GM23338 (cell line): Measurements from ENCODE around the gene EVI5L. TPM values are rescaled to one million over a fixed set of nuclear protein-coding genes. Genes with fewer than 3 reads are reported as not detected.

Source experiments
- ATAC-seq: fragments of 200-7000 bp; cut with Tn5 transposase; 3 replicates; pipeline ENCODE4 v1.9.1; 2020
- DNase-seq: peaks from one replicate; pipeline ENCODE4 v3.0.0-alpha.2; 2015; ENCODE audit warnings: low spot score
- H2AFZ ChIP-seq: fragments of 200-600 bp; sonication (generic); 2 replicates; pipeline ENCODE4 v1.8.0; 2016; ENCODE audit warnings: antibody characterized with exemption, mild to moderate bottlenecking, moderate library complexity
- H3F3A ChIP-seq: fragments of 200-600 bp; sonication (generic); replicated peaks from 2 replicates; pipeline ENCODE4 v1.8.0; 2017; ENCODE audit warnings: antibody characterized with exemption, mixed run types, low read depth
- H3K27ac ChIP-seq: fragments of 200-600 bp; sonication (generic); 2 replicates; pipeline ENCODE4 v1.6.1; 2016; ENCODE audit warnings: low read depth
- H3K27me3 ChIP-seq: fragments of 200-600 bp; sonication (generic); 2 replicates; pipeline ENCODE4 v1.8.0; 2016; ENCODE audit warnings: mild to moderate bottlenecking, mixed run types, moderate library complexity; ENCODE audit not compliant: insufficient read depth
- H3K36me3 ChIP-seq: fragments of 200-600 bp; sonication (generic); 2 replicates; pipeline ENCODE4 v1.8.0; 2016; ENCODE audit warnings: mild to moderate bottlenecking; ENCODE audit not compliant: insufficient read depth
- H3K4me1 ChIP-seq: fragments of 200-600 bp; sonication (generic); 2 replicates; pipeline ENCODE4 v1.8.0; 2016; ENCODE audit warnings: mild to moderate bottlenecking, moderate library complexity; ENCODE audit not compliant: insufficient read depth
- H3K4me2 ChIP-seq: fragments of 200-600 bp; sonication (generic); 2 replicates; pipeline ENCODE4 v1.7.1; 2017; ENCODE audit warnings: mixed run types
- H3K4me3 ChIP-seq: fragments of 200-600 bp; sonication (generic); 2 replicates; pipeline ENCODE4 v1.6.1; 2016; ENCODE audit warnings: mixed run types
- H3K79me2 ChIP-seq: fragments of 200-600 bp; sonication (generic); replicated peaks from 2 replicates; pipeline ENCODE4 v1.8.0; 2017; ENCODE audit warnings: mild to moderate bottlenecking; ENCODE audit not compliant: insufficient read depth
- H3K9me2 ChIP-seq: fragments of 200-600 bp; sonication (generic); 2 replicates; pipeline ENCODE4 v1.8.0; 2017; ENCODE audit not compliant: insufficient read depth
- H4K20me1 ChIP-seq: fragments of 200-600 bp; sonication (generic); replicated peaks from 2 replicates; pipeline ENCODE4 v1.8.0; 2017; ENCODE audit warnings: mild to moderate bottlenecking; ENCODE audit not compliant: insufficient read depth
- H3K27ac Mint-ChIP-seq: 2 replicates; pipeline ENCODE4 v1.8.0; 2020; ENCODE audit warnings: inconsistent platforms, mild to moderate bottlenecking, moderate library complexity, mixed read lengths
- H3K27me3 Mint-ChIP-seq: 3 replicates; pipeline ENCODE4 v1.8.0; 2022; ENCODE audit warnings: low read depth, mild to moderate bottlenecking, moderate library complexity, mixed read lengths, inconsistent platforms; ENCODE audit not compliant: insufficient read depth, poor library complexity
- H3K36me3 Mint-ChIP-seq: 3 replicates; pipeline ENCODE4 v1.8.0; 2021; ENCODE audit warnings: low read depth, mild to moderate bottlenecking, inconsistent platforms, moderate library complexity, mixed read lengths
- H3K4me1 Mint-ChIP-seq: 3 replicates; pipeline ENCODE4 v1.8.0; 2020; ENCODE audit warnings: mild to moderate bottlenecking, inconsistent platforms, mixed read lengths
- H3K4me3 Mint-ChIP-seq: 3 replicates; pipeline ENCODE4 v1.8.0; 2021; ENCODE audit warnings: moderate library complexity, mild to moderate bottlenecking, inconsistent platforms, mixed read lengths
- H3K9me3 Mint-ChIP-seq: 3 replicates; pipeline ENCODE4 v1.8.0; 2020; ENCODE audit warnings: moderate library complexity, mild to moderate bottlenecking, inconsistent platforms, mixed read lengths
- CTCF ChIP-seq, 2 experiments: fragments of 200-600 bp in 1 of 2; sonication (generic) in 1 of 2; conservative IDR thresholded peaks; 2 replicates each; pipeline versions ENCODE4 v1.5.1 to v1.6.1; 2016 to 2017; ENCODE audit warnings: antibody characterized with exemption in 2 of 2, low read depth in 2 of 2, mild to moderate bottlenecking in 2 of 2, moderate library complexity in 1 of 2
- ETS1 ChIP-seq: IDR thresholded peaks from 2 replicates; pipeline ENCODE4 v1.6.1; 2016; ENCODE audit warnings: antibody characterized with exemption
- EZH2phosphoT487 ChIP-seq: fragments of 200-600 bp; sonication (generic); IDR thresholded peaks from one replicate; pipeline ENCODE4 v1.8.1; 2018; ENCODE audit warnings: antibody characterized with exemption; ENCODE audit not compliant: unreplicated experiment
- JUNB ChIP-seq: IDR thresholded peaks from one replicate; pipeline ENCODE4 v1.6.1; 2016; ENCODE audit warnings: antibody characterized with exemption; ENCODE audit not compliant: unreplicated experiment
- NANOG ChIP-seq: IDR thresholded peaks from 2 replicates; pipeline ENCODE4 v1.6.1; 2016; ENCODE audit warnings: antibody characterized with exemption, borderline replicate concordance
- POLR2AphosphoS5 ChIP-seq: IDR thresholded peaks from 2 replicates; pipeline ENCODE4 v1.6.1; 2016; ENCODE audit warnings: antibody characterized with exemption, low read depth
- REST ChIP-seq: IDR thresholded peaks from one replicate; pipeline ENCODE4 v1.6.1; 2018; ENCODE audit warnings: antibody characterized with exemption; ENCODE audit not compliant: unreplicated experiment
- ZNF114 ChIP-seq: fragments of 250-450 bp; sonication (Bioruptor Pico); IDR thresholded peaks from 2 replicates; pipeline ENCODE4 v1.5.0; 2020; ENCODE audit warnings: mild to moderate bottlenecking, moderate library complexity
- ZNF331 ChIP-seq: fragments of 250-450 bp; sonication (Bioruptor Pico); IDR thresholded peaks from 2 replicates; pipeline ENCODE4 v1.5.0; 2020; ENCODE audit warnings: low read depth, mild to moderate bottlenecking, moderate library complexity
- polyA plus RNA-seq: library from polyadenylated mRNA; unstranded; fragments of >200 nt; fragmentation: Nextera tagmentation; extraction: Ambion mirVana; gene quantifications from 2 replicates; pipeline ENCODE4 v1.2.1, GENCODE V29; 2016
- total RNA-seq: library from RNA; depleted of rRNA; stranded (reverse); fragments of >200 nt; shearing (Covaris generic); gene quantifications from 2 replicates; pipeline ENCODE4 v1.2.3, GENCODE V29; 2014

Gene EVI5L
- total and polyA plus RNA-seq, 2 experiments from 2014 or later, result 4.5 to 16.2 TPM

- TF ChIP-seq NANOG (no peak), ZNF114 (no peak), JUNB (no peak), EZH2phosphoT487 (no peak)
These were observed 51.9 kb downstream of the EVI5L start (continued) for GRCh38 chr19:7881910-7882309.

- Histone ChIP-seq H3K79me2 (no peaks in the 10 kb centered on the region), H3K27me3 (0 out of 2 replicates have a peak, but pooled peaks cover 3% of the 10 kb centered on the region), H2AFZ (no peak overlapping the region), H3K36me3 (no peaks in the 10 kb centered on the region), H4K20me1 (no peaks in the 10 kb centered on the region; the same call in 1 of the 2 replicates), H3K4me2 (no peak overlapping the region), H3K4me3 (no peak overlapping the region), H3K4me1 (no peaks in the 10 kb centered on the region; the same call in 1 of the 2 replicates), H3K9me2 (no peaks in the 10 kb centered on the region), H3K27ac (no peak overlapping the region), H3F3A (no peaks in the 10 kb centered on the region)
- Mint-ChIP-seq H3K4me1 (no peaks in the 10 kb centered on the region), H3K4me3 (no peak overlapping the region), H3K36me3 (no peaks in the 10 kb centered on the region), H3K27ac (no peak overlapping the region), H3K9me3 (no peaks in the 10 kb centered on the region), H3K27me3 (peaks cover 10% of the 10 kb centered on the region)
- TF ChIP-seq ETS1 (no peak), CTCF (conservative IDR thresholded peaks at IDR 0.05; ENCODE audit: low read depth in 2 of 2) (no peak), POLR2AphosphoS5 (no peak), ZNF331 (no peak), ZNF114 (no peak), JUNB (no peak), NANOG (no peak), REST (no peak)
- no peak for DNase-seq
- no peak for ATAC-seq
These were observed 53.1 kb downstream of the EVI5L start for GRCh38 chr19:7883105-7883504.
